Daoy (cell line): ENCODE data around the gene ATP5MK. TPM values are rescaled to one million over a fixed set of nuclear protein-coding genes. Genes with fewer than 3 reads are reported as not detected.
A peak's percentile ranks its signal among the peaks of the same experiment; 100 is the strongest.
"Not testable (repeated sequence)": the region's sequence is repeated elsewhere in the genome, so short reads cannot be mapped to it uniquely, and the experiment has no call there.

Experiments used
- DNase-seq: peaks from one replicate; pipeline ENCODE4 v3.0.0-alpha.2; 2015; ENCODE audit warnings: low read depth
- total RNA-seq: library from RNA; depleted of rRNA; stranded (reverse); fragments of >200 nt; shearing (Covaris generic); gene quantifications from 2 replicates; pipeline ENCODE4 v1.2.3, GENCODE V29; 2014; rRNA removed

Gene ATP5MK
- total RNA-seq, 1 experiment from 2014 or later: 588 TPM

- DNase-seq: no peak
These were observed 1.0 kb upstream of the ATP5MK start for GRCh38 chr10:103397191-103397825.

- DNase-seq: no peak
These were observed 463 bp upstream of the ATP5MK start for GRCh38 chr10:103396789-103397087.

- no peak for DNase-seq
These were observed 565 bp downstream of the ATP5MK start for GRCh38 chr10:103395754-103396066.

- no peak for DNase-seq
These were observed 2.1 kb downstream of the ATP5MK start for GRCh38 chr10:103394180-103394579.

GRCh38 chr10:103382769-103383168, 13.5 kb downstream of the ATP5MK start:
- no peak for DNase-seq

- no peak for DNase-seq
These were observed 22.0 kb downstream of the ATP5MK start for GRCh38 chr10:103374263-103374662.

GRCh38 chr10:103373544-103373943, 22.7 kb downstream of the ATP5MK start:
- DNase-seq: no peak

GRCh38 chr10:103367782-103368518, 28.3 kb downstream of the ATP5MK start, which contains the start of gene TAF5:
Gene TAF5, plus strand, starts transcription at chr10:103367976. Its CDS starts 14 bp downstream, at chr10:103367990.
- DNase-seq: peak; percentile 95

GRCh38 chr10:103367379-103367781, 28.9 kb downstream of the ATP5MK start:
- DNase-seq: no peak

GRCh38 chr10:103360791-103361190, 35.5 kb downstream of the ATP5MK start:
- DNase-seq: peak; percentile 19

GRCh38 chr10:103359493-103359892, 36.8 kb downstream of the ATP5MK start:
- not testable (repeated sequence) for DNase-seq

GRCh38 chr10:103355906-103356599, 40.2 kb downstream of the ATP5MK start:
- DNase-seq: no peak

GRCh38 chr10:103354567-103354966, 41.7 kb downstream of the ATP5MK start:
- DNase-seq: not testable (repeated sequence)

- no peak for DNase-seq
These were observed 43.0 kb downstream of the ATP5MK start for GRCh38 chr10:103353281-103353680.

GRCh38 chr10:103350517-103351260, 45.6 kb downstream of the ATP5MK start, which contains the start of gene PCGF6:
Gene PCGF6, minus strand, starts transcription at chr10:103351140. Its CDS starts 74 bp downstream, at chr10:103351066.
- DNase-seq: peak; percentile 87

GRCh38 chr10:103350175-103350516, 46.1 kb downstream of the ATP5MK start:
- no peak for DNase-seq

Other genes starting within 250 kb of the ATP5MK start
- 33.6 and 34.2 TPM in 2 replicates for gene NT5C2, start 203.2 kb downstream of the ATP5MK start, total RNA-seq
- 0.06 TPM in 2 replicates for gene RPEL1, start 150.6 kb downstream of the ATP5MK start, total RNA-seq
- 0.46 and 1.1 TPM in 2 replicates for gene INA, start 119.3 kb downstream of the ATP5MK start, total RNA-seq
- gene PCGF6, start 45.3 kb downstream of the ATP5MK start, total RNA-seq: 25.1 and 29.3 TPM in 2 replicates
- 7.7 and 9.6 TPM in 2 replicates for gene TAF5, start 28.5 kb downstream of the ATP5MK start, total RNA-seq
- 44.2 and 51.3 TPM in 2 replicates for gene PDCD11, start 151 bp upstream of the ATP5MK start, total RNA-seq
- gene CALHM2, start 55.9 kb upstream of the ATP5MK start, total RNA-seq: 1.9 and 3.8 TPM in 2 replicates
- not detected in 2 replicates for gene CALHM1, start 62.4 kb upstream of the ATP5MK start, total RNA-seq
- gene CALHM3, start 82.8 kb upstream of the ATP5MK start, total RNA-seq: 0.29 TPM in 1 of 2 replicates, not detected in the other
- gene NEURL1, start 97.2 kb upstream of the ATP5MK start, total RNA-seq: 0.03 TPM in 1 of 2 replicates, not detected in the other